Ishikawa (cell line): ENCODE measurements around the gene TAF3.

Experiments
- CEBPB ChIP-seq: IDR thresholded peaks from 2 replicates; pipeline ENCODE4 v1.6.1; 2012
- CREB1 ChIP-seq: IDR thresholded peaks from 2 replicates; pipeline ENCODE4 v1.6.1; 2012; ENCODE audit warnings: low read depth
- EGR1 ChIP-seq: IDR thresholded peaks from 2 replicates; pipeline ENCODE4 v1.6.1; 2012
- EP300 ChIP-seq: IDR thresholded peaks from 2 replicates; pipeline ENCODE4 v1.6.1; 2012; ENCODE audit warnings: borderline replicate concordance
- FOXM1 ChIP-seq: IDR thresholded peaks from 2 replicates; pipeline ENCODE4 v1.6.1; 2012; ENCODE audit warnings: low read depth, borderline replicate concordance
- MAX ChIP-seq: IDR thresholded peaks from 2 replicates; pipeline ENCODE4 v1.6.1; 2012
- NFIC ChIP-seq: IDR thresholded peaks from 2 replicates; pipeline ENCODE4 v1.6.1; 2012
- RAD21 ChIP-seq: IDR thresholded peaks from 2 replicates; pipeline ENCODE4 v1.6.1; 2012; ENCODE audit warnings: low read depth
- REST ChIP-seq: IDR thresholded peaks from 2 replicates; pipeline ENCODE4 v1.6.1; 2012; ENCODE audit warnings: low read depth, mild to moderate bottlenecking
- TAF1 ChIP-seq: IDR thresholded peaks from 2 replicates; pipeline ENCODE4 v1.6.1; 2012; ENCODE audit warnings: low read depth, mild to moderate bottlenecking
- TCF12 ChIP-seq: IDR thresholded peaks from 2 replicates; pipeline ENCODE4 v1.6.1; 2012; ENCODE audit warnings: low read depth
- TEAD4 ChIP-seq: IDR thresholded peaks from 2 replicates; pipeline ENCODE4 v1.6.1; 2012
- USF1 ChIP-seq: IDR thresholded peaks from 2 replicates; pipeline ENCODE4 v1.6.1; 2012
- YY1 ChIP-seq: IDR thresholded peaks from 2 replicates; pipeline ENCODE4 v1.6.1; 2012; ENCODE audit warnings: low read depth
- ZBTB7A ChIP-seq: IDR thresholded peaks from 2 replicates; pipeline ENCODE4 v1.6.1; 2012; ENCODE audit warnings: low read depth

The TAF3 gene

GRCh38 chr10:8049045-8049864, 230.9 kb downstream of the TAF3 start:
- TF ChIP-seq EP300: no peak
- TF ChIP-seq YY1: no peak
- no peak for TF ChIP-seq TAF1
- TF ChIP-seq NFIC: no peak
- TF ChIP-seq TEAD4: no peak
- TF ChIP-seq USF1: no peak
- no peak for TF ChIP-seq RAD21
- TF ChIP-seq FOXM1: no peak
- no peak for TF ChIP-seq REST
- TF ChIP-seq EGR1: no peak
- no peak for TF ChIP-seq CREB1
- TF ChIP-seq ZBTB7A: no peak
- TF ChIP-seq MAX: no peak
- no peak for TF ChIP-seq TCF12
- TF ChIP-seq CEBPB: no peak

- TF ChIP-seq TAF1 (no peak), ZBTB7A (peak; percentile 40; the same call in 1 of the 2 replicates)
Measured at GRCh38 chr10:8049865-8050555, 231.7 kb downstream of the TAF3 start.

GRCh38 chr10:8050556-8051108, 232.3 kb downstream of the TAF3 start:
- TF ChIP-seq TCF12 (no peak), CREB1 (no peak), TEAD4 (no peak), NFIC (no peak), EP300 (no peak), EGR1 (no peak), USF1 (no peak)

GRCh38 chr10:8051109-8051821, 233.0 kb downstream of the TAF3 start:
- TF ChIP-seq NFIC (no peak), CREB1 (no peak), EP300 (no peak), RAD21 (no peak), USF1 (no peak)

- TF ChIP-seq MAX (no peak), TAF1 (no peak), REST (no peak), CEBPB (no peak), TCF12 (no peak), ZBTB7A (no peak), USF1 (no peak), NFIC (no peak), EP300 (no peak), RAD21 (no peak), CREB1 (no peak), TEAD4 (no peak), YY1 (no peak), EGR1 (no peak), FOXM1 (no peak)
Measured at GRCh38 chr10:8051851-8052257, 233.5 kb downstream of the TAF3 start.
